Jurkat, Clone E6-1 (cell line): ENCODE measurements around the gene CDC42SE2.
"Not testable (repeated sequence)": the region's sequence is repeated elsewhere in the genome, so short reads cannot be mapped to it uniquely, and the experiment has no call there.

Source experiments
- DNase-seq: peaks from one replicate; pipeline ENCODE4 v3.0.0-alpha.2; 2011; ENCODE audit warnings: low read depth, low spot score
- H3K4me3 ChIP-seq: 2 replicates; pipeline ENCODE4 v1.5.1; 2011; ENCODE audit warnings: mild to moderate bottlenecking, low read length, control low read depth, moderate library complexity

CDC42SE2 gene

GRCh38 chr5:131245948-131246347, 17.9 kb upstream of the CDC42SE2 start:
- H3K4me3 ChIP-seq: no peak overlapping the region

GRCh38 chr5:131246504-131246903, 17.3 kb upstream of the CDC42SE2 start:
- DNase-seq: no peak
- no peak overlapping the region for H3K4me3 ChIP-seq

More at GRCh38 chr5:131245948-131246347, 17.9 kb upstream of the CDC42SE2 start:
- DNase-seq: no peak

GRCh38 chr5:131250751-131251475, 12.9 kb upstream of the CDC42SE2 start:
- DNase-seq: no peak

GRCh38 chr5:131252824-131253171, 11.1 kb upstream of the CDC42SE2 start:
- peak overlapping the region; percentile 71 for H3K4me3 ChIP-seq

More at GRCh38 chr5:131250751-131251475, 12.9 kb upstream of the CDC42SE2 start:
- no peak overlapping the region for H3K4me3 ChIP-seq

GRCh38 chr5:131254025-131254424, 9.8 kb upstream of the CDC42SE2 start:
- DNase-seq, H3K4me3 ChIP-seq: not testable (repeated sequence)

More at GRCh38 chr5:131252824-131253171, 11.1 kb upstream of the CDC42SE2 start:
- peak; percentile 94 for DNase-seq

- no peak overlapping the region for H3K4me3 ChIP-seq
- no peak for DNase-seq
Observed at GRCh38 chr5:131254741-131255140, 9.1 kb upstream of the CDC42SE2 start.

GRCh38 chr5:131256507-131256823, 7.4 kb upstream of the CDC42SE2 start:
- DNase-seq: no peak
- H3K4me3 ChIP-seq: no peak overlapping the region

GRCh38 chr5:131258733-131259132, 5.1 kb upstream of the CDC42SE2 start:
- DNase-seq: no peak
- H3K4me3 ChIP-seq: no peak overlapping the region

GRCh38 chr5:131259326-131259725, 4.5 kb upstream of the CDC42SE2 start:
- no peak overlapping the region for H3K4me3 ChIP-seq
- DNase-seq: no peak

- no peak for DNase-seq
Observed at GRCh38 chr5:131260895-131261294, 3.0 kb upstream of the CDC42SE2 start.

GRCh38 chr5:131261483-131261882, 2.4 kb upstream of the CDC42SE2 start:
- DNase-seq: no peak

More at GRCh38 chr5:131260895-131261294, 3.0 kb upstream of the CDC42SE2 start:
- H3K4me3 ChIP-seq: no peak overlapping the region

GRCh38 chr5:131262953-131263541, 806 bp upstream of the CDC42SE2 start:
- no peak for DNase-seq
- H3K4me3 ChIP-seq: peak overlapping the region; percentile 70

More at GRCh38 chr5:131261483-131261882, 2.4 kb upstream of the CDC42SE2 start:
- H3K4me3 ChIP-seq: no peak overlapping the region

GRCh38 chr5:131264451-131265099, 722 bp downstream of the CDC42SE2 start:
- peak overlapping the region; percentile 87 for H3K4me3 ChIP-seq
- DNase-seq: peak; percentile 52

- peak overlapping the region; percentile 87 for H3K4me3 ChIP-seq
- peak; percentile 52 for DNase-seq
Observed at GRCh38 chr5:131265311-131265803, 1.5 kb downstream of the CDC42SE2 start.

- no peak overlapping the region for H3K4me3 ChIP-seq
Observed at GRCh38 chr5:131266370-131267060, 2.7 kb downstream of the CDC42SE2 start.

GRCh38 chr5:131268758-131269370, 5.0 kb downstream of the CDC42SE2 start:
- no peak overlapping the region for H3K4me3 ChIP-seq
- no peak for DNase-seq

More at GRCh38 chr5:131266370-131267060, 2.7 kb downstream of the CDC42SE2 start:
- no peak for DNase-seq

GRCh38 chr5:131270809-131271208, 7.0 kb downstream of the CDC42SE2 start:
- DNase-seq: no peak
- H3K4me3 ChIP-seq: no peak overlapping the region

GRCh38 chr5:131271888-131272287, 8.0 kb downstream of the CDC42SE2 start:
- not testable (repeated sequence) for DNase-seq, H3K4me3 ChIP-seq

GRCh38 chr5:131272307-131272706, 8.5 kb downstream of the CDC42SE2 start:
- peak overlapping the region; percentile 7; the same call in 1 of the 2 replicates for H3K4me3 ChIP-seq
- DNase-seq: no peak
